Neuronal stem cell (in vitro differentiated cells): Measurements from ENCODE around the gene VMP1. TPM values are rescaled to one million over a fixed set of nuclear protein-coding genes. Genes with fewer than 3 reads are reported as not detected.
A peak's percentile ranks its signal among the peaks of the same experiment; 100 is the strongest.

Source experiments
- DNase-seq: peaks from one replicate; pipeline ENCODE4 v3.0.0-alpha.2; 2013; ENCODE audit warnings: low spot score
- H2AFZ ChIP-seq: one replicate; pipeline ENCODE4 v1.6.1; 2013; ENCODE audit warnings: mild to moderate bottlenecking, low read length, inconsistent platforms
- H2AK5ac ChIP-seq: 2 replicates; pipeline ENCODE4 v1.6.1; 2013; ENCODE audit warnings: low read depth, mild to moderate bottlenecking, inconsistent platforms, low read length, moderate library complexity, mixed read lengths
- H2BK120ac ChIP-seq: 2 replicates; pipeline ENCODE4 v1.6.1; 2013; ENCODE audit warnings: low read depth, mild to moderate bottlenecking, inconsistent platforms, low read length, moderate library complexity, mixed read lengths
- H2BK12ac ChIP-seq: one replicate; pipeline ENCODE4 v1.6.1; 2013; ENCODE audit warnings: low read length, inconsistent platforms
- H2BK15ac ChIP-seq: 2 replicates; pipeline ENCODE4 v1.6.1; 2013; ENCODE audit warnings: mild to moderate bottlenecking, low read length, inconsistent platforms, mixed read lengths
- H2BK5ac ChIP-seq: one replicate; pipeline ENCODE4 v1.6.1; 2013; ENCODE audit warnings: inconsistent platforms, mild to moderate bottlenecking, low read length, moderate library complexity
- H3K14ac ChIP-seq: one replicate; pipeline ENCODE4 v1.6.1; 2013; ENCODE audit warnings: low read length, inconsistent platforms
- H3K18ac ChIP-seq: 2 replicates; pipeline ENCODE4 v1.6.1; 2013; ENCODE audit warnings: low read length, inconsistent platforms
- H3K23ac ChIP-seq: 2 replicates; pipeline ENCODE4 v1.6.1; 2013; ENCODE audit warnings: low read depth, mild to moderate bottlenecking, mixed read lengths, low read length, inconsistent platforms; ENCODE audit not compliant: poor library complexity
- H3K27ac ChIP-seq: replicated peaks from 3 replicates; pipeline ENCODE4 v1.5.1; 2013; ENCODE audit warnings: low read length, inconsistent platforms
- H3K27me3 ChIP-seq, 3 experiments: 2 replicates each; pipeline ENCODE4 v1.6.1; 2013; ENCODE audit warnings: low read length in 3 of 3, mild to moderate bottlenecking in 2 of 3, inconsistent platforms in 1 of 3, low read depth in 1 of 3, mixed read lengths in 1 of 3, moderate library complexity in 1 of 3; ENCODE audit not compliant: control insufficient read depth in 3 of 3, insufficient read depth in 3 of 3
- H3K36me3 ChIP-seq, 2 donors: replicated peaks in 1 of 2; 2 replicates each; pipeline ENCODE4 v1.6.1; 2013; ENCODE audit warnings: low read length in 2 of 2; ENCODE audit not compliant: control insufficient read depth in 2 of 2, insufficient read depth in 2 of 2
- H3K4ac ChIP-seq: 2 replicates; pipeline ENCODE4 v1.6.1; 2013; ENCODE audit warnings: inconsistent platforms, mild to moderate bottlenecking, low read length, moderate library complexity
- H3K4me1 ChIP-seq, 2 donors: 1 replicate in 1 of 2; 2 replicates in 1 of 2; pipeline ENCODE4 v1.6.1; 2013; ENCODE audit warnings: low read length in 2 of 2, low read depth in 1 of 2; ENCODE audit not compliant: control insufficient read depth in 2 of 2, insufficient read depth in 1 of 2
- H3K4me2 ChIP-seq: one replicate; pipeline ENCODE4 v1.6.1; 2013; ENCODE audit warnings: mild to moderate bottlenecking, low read length, inconsistent platforms; ENCODE audit not compliant: insufficient read depth, poor library complexity, severe bottlenecking
- H3K4me3 ChIP-seq, 2 donors: 2 replicates each; pipeline ENCODE4 v1.5.1; 2013; ENCODE audit warnings: low read length in 2 of 2, mild to moderate bottlenecking in 2 of 2, inconsistent platforms in 1 of 2, moderate library complexity in 1 of 2
- H3K79me1 ChIP-seq: one replicate; pipeline ENCODE4 v1.6.1; 2013; ENCODE audit warnings: low read depth, mild to moderate bottlenecking, inconsistent platforms, low read length, moderate library complexity
- H3K9ac ChIP-seq: one replicate; pipeline ENCODE4 v1.6.1; 2013; ENCODE audit warnings: mild to moderate bottlenecking, low read depth, low read length, inconsistent platforms; ENCODE audit not compliant: poor library complexity
- H3K9me3 ChIP-seq, 2 donors: replicated peaks in 1 of 2; 2 replicates each; pipeline versions ENCODE3 to v1.6.1; 2013; ENCODE audit warnings: low read length in 2 of 2, mild to moderate bottlenecking in 2 of 2, inconsistent platforms in 1 of 2, low read depth in 1 of 2, mixed read lengths in 1 of 2, moderate library complexity in 1 of 2; ENCODE audit not compliant: control insufficient read depth in 2 of 2, insufficient read depth in 1 of 2
- H4K8ac ChIP-seq: one replicate; pipeline ENCODE4 v1.6.1; 2013; ENCODE audit warnings: low read depth, mild to moderate bottlenecking, inconsistent platforms, low read length, moderate library complexity
- H4K91ac ChIP-seq: one replicate; pipeline ENCODE4 v1.6.1; 2013; ENCODE audit warnings: low read length, low read depth, mild to moderate bottlenecking, inconsistent platforms; ENCODE audit not compliant: poor library complexity
- WGBS, 2 donors: extraction: QIAGEN DNeasy Blood & Tissue Kit; methylation state at CpG; one replicate each; pipeline ENCODE4 v1.1.7; 2013; ENCODE audit warnings: missing lambda C conversion rate in 2 of 2, mixed read lengths in 1 of 2; ENCODE audit not compliant: insufficient read length in 2 of 2, insufficient replicate concordance in 1 of 2; ENCODE audit errors: extremely low coverage in 2 of 2; 5-methylcytosine and 5-hydroxymethylcytosine counted together
- polyA plus RNA-seq, 2 experiments: library from polyadenylated mRNA; stranded (reverse); fragments of 200-250 nt; gene quantifications; one replicate each; pipeline ENCODE4 v1.2.3, GENCODE V29; 2013

The VMP1 gene
- polyA plus RNA-seq (2013, experiment 1 of 2) = 40.5 TPM
- 40.6 TPM for polyA plus RNA-seq (2013, experiment 2 of 2)

- Histone ChIP-seq H4K91ac (no peak within 1 kb of the TSS), H2AK5ac (peak within 1 kb of the TSS; percentile 63), H3K27me3 (no peaks in the 10 kb centered on the region), H2AFZ (peak within 1 kb of the TSS; percentile 91), H3K4me1 (peaks cover 4 to 9% of the 10 kb centered on the region in 2 donors), H3K36me3 (peaks cover 0 to 30% of the 10 kb centered on the region in 2 donors), H3K4me3 (peak within 1 kb of the TSS; percentile 87), H2BK120ac (no peak within 1 kb of the TSS), H3K9ac (peak within 1 kb of the TSS; percentile 82), H3K14ac (no peak within 1 kb of the TSS), H3K4ac (no peak within 1 kb of the TSS), H3K27ac (peak within 1 kb of the TSS; percentile 69), H3K9me3 (no peaks in the 10 kb centered on the region), H2BK5ac (no peak within 1 kb of the TSS), H2BK15ac (no peak within 1 kb of the TSS), H3K79me1 (peaks cover 7% of the 10 kb centered on the region), H3K4me2 (peak within 1 kb of the TSS; percentile 82), H4K8ac (no peak within 1 kb of the TSS), H2BK12ac (no peak within 1 kb of the TSS), H3K23ac (no peak within 1 kb of the TSS), H3K18ac (peak within 1 kb of the TSS; percentile 44)
- WGBS, 2 donors = no CpG with 5 or more reads among the region's 45 CpGs
- peak; percentile 99 for DNase-seq
Measured at GRCh38 chr17:59707149-59707970, at the start of gene VMP1, which contains the start of gene PTRH2. Gene VMP1, plus strand, starts transcription at chr17:59707654. Its CDS starts 23,793 bp downstream, at chr17:59731447. Gene PTRH2, minus strand, starts transcription at chr17:59707430. Its CDS starts 9,452 bp downstream, at chr17:59697978.

- Histone ChIP-seq H2BK120ac (no peak overlapping the region), H3K4me2 (no peak overlapping the region), H4K8ac (no peak overlapping the region)
Measured at GRCh38 chr17:59666235-59666634, 41.2 kb upstream of the VMP1 start.

GRCh38 chr17:59668816-59669215 lies 38.6 kb upstream of the VMP1 start:
- Histone ChIP-seq H2AFZ (no peak overlapping the region), H3K4me2 (no peak overlapping the region), H2BK5ac (no peak overlapping the region), H3K27me3 (no peaks in the 10 kb centered on the region), H2AK5ac (no peak overlapping the region), H3K23ac (no peak overlapping the region), H4K91ac (no peak overlapping the region), H2BK12ac (no peak overlapping the region), H3K9me3 (no peaks in the 10 kb centered on the region), H3K27ac (no peak overlapping the region), H3K79me1 (peaks cover 2% of the 10 kb centered on the region), H3K4me1 (no peaks in the 10 kb centered on the region), H3K4ac (no peak overlapping the region), H3K4me3 (no peak overlapping the region), H4K8ac (no peak overlapping the region), H3K14ac (no peak overlapping the region), H3K18ac (no peak overlapping the region), H2BK15ac (no peak overlapping the region), H2BK120ac (no peak overlapping the region), H3K36me3 (peaks cover 11 to 100% of the 10 kb centered on the region in 2 donors), H3K9ac (no peak overlapping the region)
- no peak for DNase-seq
- WGBS, 2 donors = no CpG with 5 or more reads among the region's 3 CpGs

More at GRCh38 chr17:59666235-59666634, 41.2 kb upstream of the VMP1 start:
- no peak overlapping the region for H3K23ac ChIP-seq
- no peak overlapping the region for H2AFZ ChIP-seq
- no peak overlapping the region for H2BK12ac ChIP-seq
- H3K14ac ChIP-seq = no peak overlapping the region
- no peak overlapping the region for H3K9ac ChIP-seq
- no peak overlapping the region for H2BK15ac ChIP-seq
- H3K79me1 ChIP-seq = peaks cover 2% of the 10 kb centered on the region
- no CpG with 5 or more reads among the region's 5 CpGs for WGBS, 2 donors
- no peak overlapping the region for H2BK5ac ChIP-seq
- H3K36me3 ChIP-seq = peaks cover 16 to 99% of the 10 kb centered on the region in 2 donors
- no peak overlapping the region for H3K4ac ChIP-seq
- no peak for DNase-seq
- no peak overlapping the region for H3K27ac ChIP-seq
- H4K91ac ChIP-seq = no peak overlapping the region
- no peak overlapping the region for H2AK5ac ChIP-seq
- H3K27me3 ChIP-seq = no peaks in the 10 kb centered on the region
- H3K4me3 ChIP-seq = no peak overlapping the region
- H3K18ac ChIP-seq = no peak overlapping the region
- no peaks in the 10 kb centered on the region for H3K4me1 ChIP-seq
- no peaks in the 10 kb centered on the region for H3K9me3 ChIP-seq

- Histone ChIP-seq H2AFZ (no peak overlapping the region), H4K8ac (no peak overlapping the region), H3K4me2 (no peak overlapping the region), H2BK12ac (no peak overlapping the region), H3K4me1 (no peaks in the 10 kb centered on the region), H4K91ac (no peak overlapping the region), H3K27me3 (no peaks in the 10 kb centered on the region), H3K9me3 (no peaks in the 10 kb centered on the region), H3K18ac (no peak overlapping the region), H3K36me3 (peaks cover 11 to 100% of the 10 kb centered on the region in 2 donors), H2BK5ac (no peak overlapping the region), H2BK15ac (no peak overlapping the region), H3K79me1 (no peaks in the 10 kb centered on the region), H3K4ac (no peak overlapping the region), H2AK5ac (no peak overlapping the region), H2BK120ac (no peak overlapping the region), H3K9ac (no peak overlapping the region), H3K4me3 (no peak overlapping the region), H3K27ac (no peak overlapping the region), H3K23ac (no peak overlapping the region), H3K14ac (no peak overlapping the region)
- WGBS, 2 donors = no CpG with 5 or more reads among the region's 1 CpG
- DNase-seq = no peak
Measured at GRCh38 chr17:59669411-59669810, 38.0 kb upstream of the VMP1 start.
